HCT116 (cell line): ENCODE data around the gene DNAJA4.

ENCODE experiments used
- CTCF ChIP-seq, 3 experiments: fragments of 200-600 bp in 1 of 3; sonication (generic) in 1 of 3; IDR thresholded peaks in 2 of 3; conservative IDR thresholded peaks in 1 of 3; 2 replicates each; pipeline ENCODE4 v1.5.1; 2012 to 2017; ENCODE audit warnings: low read depth in 2 of 3, low read length in 2 of 3, antibody characterized with exemption in 1 of 3, borderline replicate concordance in 1 of 3, control low read depth in 1 of 3, mild to moderate bottlenecking in 1 of 3, mixed read lengths in 1 of 3, mixed run types in 1 of 3, moderate library complexity in 1 of 3; ENCODE audit not compliant: insufficient read depth in 1 of 3
- EZH2 ChIP-seq: fragments of 200-600 bp; sonication (generic); IDR thresholded peaks from 2 replicates; pipeline ENCODE4 v1.6.1; 2017; ENCODE audit warnings: antibody characterized with exemption, mixed run types
- POLR2A ChIP-seq: IDR thresholded peaks from 2 replicates; pipeline ENCODE4 v1.7.0; 2011; ENCODE audit warnings: borderline replicate concordance; ENCODE audit not compliant: insufficient read depth, insufficient read length; ENCODE audit errors: extremely low read depth
- POLR2AphosphoS5 ChIP-seq: IDR thresholded peaks from 2 replicates; pipeline ENCODE4 v1.6.1; 2011; ENCODE audit warnings: mild to moderate bottlenecking, low read depth, low read length, moderate library complexity
- REST ChIP-seq: IDR thresholded peaks from 2 replicates; pipeline ENCODE4 v1.6.1; 2012; ENCODE audit warnings: low read depth
- SRF ChIP-seq: IDR thresholded peaks from 2 replicates; pipeline ENCODE4 v1.6.1; 2012; ENCODE audit warnings: low read depth
- ZBTB33 ChIP-seq: IDR thresholded peaks from 2 replicates; pipeline ENCODE4 v1.6.1; 2011; ENCODE audit warnings: mild to moderate bottlenecking, low read length, moderate library complexity; ENCODE audit not compliant: insufficient replicate concordance; ENCODE audit errors: extremely low read depth

- TF ChIP-seq CTCF (IDR thresholded peaks at IDR 0.05 in 2 of 3, conservative IDR thresholded peaks at IDR 0.05 in 1 of 3; ENCODE audit: borderline replicate concordance in 1 of 3, insufficient read depth in 1 of 3, low read depth in 2 of 3, low read length in 2 of 3) (no peak), SRF (no peak), POLR2A (no peak), EZH2 (no peak), REST (no peak), ZBTB33 (no peak), POLR2AphosphoS5 (no peak)
These were observed 15.2 kb upstream of the DNAJA4 start for GRCh38 chr15:78249131-78249530.
